T-helper 22 cell (primary cell): ENCODE results near the gene IVL.

Experiments used
- DNase-seq: peaks from one replicate; pipeline ENCODE4 v3.0.0-alpha.2; 2020; ENCODE audit warnings: low read depth

Gene IVL

GRCh38 chr1:152946651-152947256, 38.4 kb downstream of the IVL start, which contains the start of gene SPRR5:
TSS of gene SPRR5 (plus strand) at chr1:152947206. CDS start at chr1:152948555, 1,349 bp downstream.
- DNase-seq: no peak

- DNase-seq: no peak
Observed at GRCh38 chr1:152951711-152952110, 43.4 kb downstream of the IVL start.

GRCh38 chr1:152953761-152954160, 45.4 kb downstream of the IVL start:
- DNase-seq: no peak

GRCh38 chr1:152954436-152954835, 46.1 kb downstream of the IVL start:
- DNase-seq: no peak

DNA sequence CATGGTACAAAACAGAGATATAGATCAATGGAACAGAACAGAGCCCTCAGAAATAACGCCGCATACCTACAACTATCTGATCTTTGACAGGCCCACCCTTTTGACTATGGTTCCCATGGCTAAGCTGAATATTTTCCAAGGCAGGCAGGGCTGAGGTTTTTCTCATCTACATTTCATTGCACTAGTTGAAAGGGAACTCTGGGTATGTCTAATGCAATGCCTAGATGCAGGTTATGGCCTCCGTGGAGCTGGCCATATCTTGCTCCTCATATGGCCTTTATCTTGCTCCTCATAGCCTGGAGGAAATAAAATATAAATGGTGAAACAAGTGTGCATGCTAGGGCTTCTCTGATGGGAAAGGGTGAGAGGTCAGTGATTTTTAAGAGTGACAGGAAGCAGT, 49.2 kb downstream of the IVL start:
- no peak for DNase-seq

GRCh38 chr1:152959273-152959672, 50.9 kb downstream of the IVL start:
- no peak for DNase-seq

DNA sequence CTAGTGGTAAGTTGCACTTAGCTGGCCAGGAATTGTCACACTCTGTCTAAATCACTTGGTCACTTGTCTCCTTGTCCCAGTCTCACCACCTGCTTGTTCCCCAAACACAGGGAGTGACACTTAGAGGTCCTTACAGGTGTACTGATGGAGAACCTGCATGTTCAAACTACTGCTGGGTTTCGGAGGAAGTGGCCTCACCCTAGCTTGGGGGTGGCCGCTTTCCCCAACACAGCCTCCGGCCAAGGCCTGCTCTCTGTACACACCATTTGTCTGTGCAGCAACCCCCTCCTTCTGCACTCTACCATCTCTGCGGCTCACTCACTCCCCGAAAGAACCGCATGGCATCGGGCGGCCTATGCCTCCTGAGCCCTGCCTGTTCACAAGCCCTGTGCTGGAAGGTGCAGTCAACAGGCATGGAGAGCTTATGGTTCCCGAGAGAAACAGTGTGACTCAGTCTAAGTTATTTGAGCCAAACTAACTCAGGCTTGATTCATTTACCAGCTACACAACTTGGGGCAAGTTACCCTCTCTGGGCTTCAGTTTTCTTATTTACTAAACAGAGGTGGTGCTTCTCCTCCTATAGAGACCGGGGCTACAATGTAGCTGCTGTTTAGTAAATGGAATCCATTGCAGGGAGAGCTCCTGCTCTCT, 51.6 kb downstream of the IVL start:
- no peak for DNase-seq

DNA sequence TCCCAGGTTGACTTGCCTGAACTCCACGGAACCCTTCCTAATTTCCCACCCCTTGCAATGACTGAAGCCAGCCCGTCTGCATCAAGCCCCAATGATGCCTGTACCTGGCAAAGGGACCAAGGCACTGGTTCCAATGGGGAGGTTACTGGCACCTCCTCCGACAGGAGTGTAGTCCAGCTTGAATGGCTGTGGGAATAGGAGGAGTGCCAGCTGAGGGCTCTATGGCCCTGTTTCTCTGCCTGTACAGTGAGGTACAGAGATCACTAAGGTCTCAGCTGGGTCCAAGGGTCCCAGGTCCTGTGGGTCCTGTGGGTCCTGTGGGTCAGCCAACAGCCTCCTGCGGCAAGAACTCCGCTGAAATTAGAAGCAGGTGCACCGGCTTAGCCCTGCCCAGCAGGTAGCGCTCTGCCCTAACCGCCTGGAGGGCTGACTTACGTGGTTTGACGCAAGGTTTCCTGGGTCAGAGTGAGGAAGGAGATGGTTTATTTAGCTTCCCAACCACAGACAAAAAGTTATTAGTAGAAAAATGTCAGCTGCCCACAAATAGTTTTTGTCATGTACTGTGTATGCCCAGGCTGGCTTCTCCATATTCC, 52.2 kb downstream of the IVL start:
- DNase-seq: no peak
